HG02970 (cell line): ENCODE data around the gene ARHGAP26.

ENCODE experiments used
- ATAC-seq: cut with Tn5 transposase; IDR thresholded peaks from one replicate; pipeline ENCODE4 v1.9.1; 2021; ENCODE audit warnings: mild to moderate bottlenecking, moderate library complexity, moderate number of reproducible peaks; ENCODE audit not compliant: unreplicated experiment, low FRiP score

The ARHGAP26 gene

GRCh38 chr5:143238620-143239019 lies 468.4 kb downstream of the ARHGAP26 start:
- no peak for ATAC-seq

GRCh38 chr5:143239882-143240518 lies 469.8 kb downstream of the ARHGAP26 start:
- no peak for ATAC-seq

GRCh38 chr5:143241892-143242291 lies 471.7 kb downstream of the ARHGAP26 start:
- ATAC-seq: no peak

- no peak for ATAC-seq
Measured at GRCh38 chr5:143243103-143243502, 472.9 kb downstream of the ARHGAP26 start.

GRCh38 chr5:143244000-143244736 lies 474.0 kb downstream of the ARHGAP26 start:
- ATAC-seq: no peak

GRCh38 chr5:143244990-143245389 lies 474.8 kb downstream of the ARHGAP26 start:
- ATAC-seq: no peak

- no peak for ATAC-seq
Measured at GRCh38 chr5:143245929-143246561, 475.9 kb downstream of the ARHGAP26 start.

- no peak for ATAC-seq
Measured at GRCh38 chr5:143247134-143247815, 477.1 kb downstream of the ARHGAP26 start.

GRCh38 chr5:143248391-143248790 lies 478.2 kb downstream of the ARHGAP26 start:
- no peak for ATAC-seq

GRCh38 chr5:143248822-143249579 lies 478.8 kb downstream of the ARHGAP26 start:
- no peak for ATAC-seq

- ATAC-seq: no peak
Measured at GRCh38 chr5:143249851-143250250, 479.7 kb downstream of the ARHGAP26 start.

- no peak for ATAC-seq
Measured at GRCh38 chr5:143251190-143251589, 481.0 kb downstream of the ARHGAP26 start.

- ATAC-seq: no peak
Measured at GRCh38 chr5:143251946-143252345, 481.8 kb downstream of the ARHGAP26 start.

- ATAC-seq: no peak
Measured at GRCh38 chr5:143254819-143255218, 484.6 kb downstream of the ARHGAP26 start.

- ATAC-seq: no peak
Measured at GRCh38 chr5:143258559-143259253, 488.5 kb downstream of the ARHGAP26 start.

- no peak for ATAC-seq
Measured at GRCh38 chr5:143259254-143259605, 489.1 kb downstream of the ARHGAP26 start.

- no peak for ATAC-seq
Measured at GRCh38 chr5:143261748-143262392, 491.7 kb downstream of the ARHGAP26 start.

- ATAC-seq: peak; percentile 58
Measured at GRCh38 chr5:143262393-143263174, 492.4 kb downstream of the ARHGAP26 start.
